H1 (cell line): Measurements from ENCODE around the gene DCLK1. TPM values are rescaled to one million over a fixed set of nuclear protein-coding genes. Genes with fewer than 3 reads are reported as not detected.

ENCODE experiments used
- CTCF ChIA-PET: fragments of 300-600 bp; sonication (Branson Sonifier 250); formaldehyde crosslinking; loops from one replicate; lab custom pipeline; 2021; ENCODE audit not compliant: partially characterized antibody; lab: Charles Lee
- POLR2A ChIA-PET: fragments of 300-600 bp; sonication (Branson Sonifier 250); formaldehyde crosslinking; loops from one replicate; lab custom pipeline; 2021; ENCODE audit warnings: inconsistent platforms; ENCODE audit not compliant: partially characterized antibody; lab: Charles Lee
- DNase-seq, 2 experiments: peaks; one replicate each; pipeline versions ENCODE4 v3.0.0 to v3.0.0-alpha.2; 2010 to 2022; ENCODE audit warnings: low spot score in 2 of 2, low read depth in 1 of 2, mixed read lengths in 1 of 2
- FAIRE-seq: peaks from 2 replicates; lab custom pipeline; 2011; peaks lifted over from hg19 to GRCh38; lab: Jason Lieb, UNC
- H2AFZ ChIP-seq: 2 replicates; pipeline ENCODE4 v1.8.1; 2012; ENCODE audit warnings: low read length, inconsistent platforms
- H2AK5ac ChIP-seq: 2 replicates; pipeline ENCODE4 v1.6.1; 2013; ENCODE audit warnings: low read depth, low read length
- H2BK120ac ChIP-seq: replicated peaks from 2 replicates; pipeline ENCODE3; 2013; ENCODE audit warnings: low read depth, low read length, inconsistent platforms
- H2BK12ac ChIP-seq: 2 replicates; pipeline ENCODE4 v1.6.1; 2013; ENCODE audit warnings: low read depth, low read length
- H2BK15ac ChIP-seq: 2 replicates; pipeline ENCODE4 v1.6.1; 2013; ENCODE audit warnings: low read length
- H2BK20ac ChIP-seq: 2 replicates; pipeline ENCODE4 v1.6.1; 2013; ENCODE audit warnings: low read length
- H2BK5ac ChIP-seq: 2 replicates; pipeline ENCODE4 v1.6.1; 2013; ENCODE audit warnings: low read depth, low read length
- H3K14ac ChIP-seq: 2 replicates; pipeline ENCODE4 v1.6.1; 2013; ENCODE audit warnings: inconsistent platforms; ENCODE audit not compliant: insufficient read length
- H3K18ac ChIP-seq: 2 replicates; pipeline ENCODE4 v1.6.1; 2013; ENCODE audit warnings: low read length; ENCODE audit errors: extremely low read depth
- H3K23ac ChIP-seq: 2 replicates; pipeline ENCODE4 v1.6.1; 2013; ENCODE audit warnings: inconsistent platforms; ENCODE audit not compliant: insufficient read length
- H3K23me2 ChIP-seq: 2 replicates; pipeline ENCODE4 v1.6.1; 2013; ENCODE audit warnings: low read depth, low read length
- H3K27ac ChIP-seq: 2 replicates; pipeline ENCODE4 v1.6.1; 2011; ENCODE audit warnings: low read depth, low read length, inconsistent platforms
- H3K27me3 ChIP-seq, 4 experiments: replicated peaks in 1 of 4; 1 replicate in 1 of 4; 2 replicates in 3 of 4; pipeline versions ENCODE4 v1.6.1 to v1.8.1; 2011 to 2013; ENCODE audit warnings: low read length in 3 of 4, mild to moderate bottlenecking in 3 of 4, inconsistent platforms in 2 of 4, mixed read lengths in 2 of 4, moderate library complexity in 1 of 4; ENCODE audit not compliant: control insufficient read depth in 3 of 4, insufficient read depth in 3 of 4; ENCODE audit errors: extremely low read depth in 1 of 4
- H3K36me3 ChIP-seq, 4 experiments: 2 replicates each; pipeline versions ENCODE4 v1.6.1 to v1.8.1; 2011 to 2013; ENCODE audit warnings: mild to moderate bottlenecking in 4 of 4, low read length in 3 of 4, moderate library complexity in 2 of 4, control low read depth in 1 of 4, inconsistent platforms in 1 of 4; ENCODE audit not compliant: insufficient read depth in 4 of 4, control insufficient read depth in 2 of 4
- H3K4ac ChIP-seq: replicated peaks from 2 replicates; pipeline ENCODE3; 2013; ENCODE audit warnings: low read length, low read depth, mixed read lengths, inconsistent platforms; ENCODE audit not compliant: insufficient read length
- H3K4me1 ChIP-seq, 4 experiments: replicated peaks in 1 of 4; 1 replicate in 1 of 4; 2 replicates in 3 of 4; pipeline versions ENCODE4 v1.6.1 to v1.8.1; 2011 to 2013; ENCODE audit warnings: low read length in 3 of 4, inconsistent platforms in 2 of 4, mixed read lengths in 1 of 4; ENCODE audit not compliant: insufficient read depth in 4 of 4, control insufficient read depth in 3 of 4
- H3K4me2 ChIP-seq, 2 experiments: 2 replicates each; pipeline versions ENCODE4 v1.6.1 to v1.8.1; 2011 to 2013; ENCODE audit warnings: low read depth in 2 of 2, low read length in 2 of 2, control low read depth in 1 of 2, inconsistent platforms in 1 of 2, mild to moderate bottlenecking in 1 of 2; ENCODE audit not compliant: insufficient read depth in 1 of 2
- H3K4me3 ChIP-seq, 4 experiments: fragments of 200-600, 300-600 bp in 1 of 4; sonication (generic), shearing (Covaris generic), sonication (Bioruptor Twin) in 1 of 4; 2 replicates each; pipeline versions ENCODE4 v1.5.1 to v1.8.1; 2011 to 2016; ENCODE audit warnings: low read length in 4 of 4, low read depth in 3 of 4, control low read depth in 2 of 4, inconsistent platforms in 2 of 4, mild to moderate bottlenecking in 2 of 4, mixed read lengths in 1 of 4, moderate library complexity in 1 of 4; ENCODE audit not compliant: insufficient read depth in 2 of 4; ENCODE audit errors: extremely low read depth in 1 of 4
- H3K56ac ChIP-seq: replicated peaks from 2 replicates; pipeline ENCODE3; 2013; ENCODE audit warnings: low read depth, mild to moderate bottlenecking, mixed read lengths, low read length, inconsistent platforms; ENCODE audit not compliant: insufficient read length
- H3K79me1 ChIP-seq: 2 replicates; pipeline ENCODE4 v1.6.1; 2013; ENCODE audit warnings: low read depth, low read length, control low read depth
- H3K79me2 ChIP-seq, 2 experiments: 2 replicates each; pipeline versions ENCODE4 v1.6.1 to v1.8.1; 2012 to 2013; ENCODE audit warnings: low read length in 2 of 2, mild to moderate bottlenecking in 2 of 2, inconsistent platforms in 1 of 2; ENCODE audit not compliant: insufficient read depth in 2 of 2, control insufficient read depth in 1 of 2
- H3K9ac ChIP-seq, 4 experiments: replicated peaks in 1 of 4; 1 replicate in 1 of 4; 2 replicates in 3 of 4; pipeline versions ENCODE4 v1.6.1 to v1.8.1; 2011 to 2013; ENCODE audit warnings: low read depth in 3 of 4, low read length in 3 of 4, control low read depth in 2 of 4, mild to moderate bottlenecking in 2 of 4, moderate library complexity in 2 of 4, inconsistent platforms in 1 of 4; ENCODE audit errors: extremely low read depth in 1 of 4
- H3K9me3 ChIP-seq, 2 experiments: 2 replicates each; pipeline versions ENCODE4 v1.6.1 to v1.8.1; 2012 to 2013; ENCODE audit warnings: mild to moderate bottlenecking in 2 of 2, moderate library complexity in 2 of 2, control low read depth in 1 of 2, inconsistent platforms in 1 of 2, low read depth in 1 of 2, low read length in 1 of 2, mixed read lengths in 1 of 2; ENCODE audit not compliant: insufficient read depth in 2 of 2
- H4K20me1 ChIP-seq, 2 experiments: replicated peaks in 1 of 2; 2 replicates each; pipeline versions ENCODE3 to v1.8.1; 2011 to 2013; ENCODE audit warnings: inconsistent platforms in 2 of 2, low read length in 2 of 2, mild to moderate bottlenecking in 1 of 2; ENCODE audit not compliant: insufficient read depth in 2 of 2, control insufficient read depth in 1 of 2
- H4K5ac ChIP-seq: 2 replicates; pipeline ENCODE4 v1.6.1; 2013; ENCODE audit warnings: low read length, low read depth, mixed read lengths, inconsistent platforms; ENCODE audit not compliant: insufficient read length
- H4K8ac ChIP-seq: 2 replicates; pipeline ENCODE4 v1.8.0; 2013; ENCODE audit warnings: mild to moderate bottlenecking, moderate library complexity, low read length, inconsistent platforms; ENCODE audit not compliant: insufficient read depth; ENCODE audit errors: extremely low read depth
- H4K91ac ChIP-seq: replicated peaks from 2 replicates; pipeline ENCODE3; 2013; ENCODE audit warnings: low read length, mixed read lengths, inconsistent platforms; ENCODE audit not compliant: insufficient read length
- BACH1 ChIP-seq: IDR thresholded peaks from 2 replicates; pipeline ENCODE4 v1.6.1; 2012; ENCODE audit warnings: low read length, improper control_type of control experiment
- BCL11A ChIP-seq, 2 experiments: IDR thresholded peaks; one replicate each; pipeline ENCODE4 v1.6.1; 2011; ENCODE audit warnings: low read depth in 2 of 2, low read length in 2 of 2, mild to moderate bottlenecking in 2 of 2
- BRCA1 ChIP-seq: IDR thresholded peaks from 2 replicates; pipeline ENCODE4 v1.6.1; 2012; ENCODE audit warnings: low read depth, low read length, improper control_type of control experiment
- CHD1 ChIP-seq: IDR thresholded peaks from 2 replicates; pipeline ENCODE4 v1.6.1; 2012; ENCODE audit warnings: low read depth, low read length, improper control_type of control experiment
- CREB1 ChIP-seq: IDR thresholded peaks from 2 replicates; pipeline ENCODE4 v1.6.1; 2012; ENCODE audit warnings: inconsistent platforms
- GTF2F1 ChIP-seq: IDR thresholded peaks from 2 replicates; pipeline ENCODE4 v1.6.1; 2012; ENCODE audit warnings: low read depth, low read length, improper control_type of control experiment, borderline replicate concordance
- RAD21 ChIP-seq, 2 experiments: IDR thresholded peaks in 1 of 2; conservative IDR thresholded peaks in 1 of 2; 2 replicates each; pipeline ENCODE4 v1.6.1; 2011; ENCODE audit warnings: low read depth in 2 of 2, low read length in 2 of 2, improper control_type of control experiment in 1 of 2, inconsistent platforms in 1 of 2, mild to moderate bottlenecking in 1 of 2, moderate library complexity in 1 of 2
- SIRT6 ChIP-seq: IDR thresholded peaks from one replicate; pipeline ENCODE4 v1.7.1; 2012; ENCODE audit warnings: low read length, inconsistent platforms
- SIX5 ChIP-seq: IDR thresholded peaks from 2 replicates; pipeline ENCODE4 v1.6.1; 2011; ENCODE audit warnings: mild to moderate bottlenecking, low read depth, low read length
- WGBS, 2 experiments: shearing (Covaris generic) in 1 of 2; methylation state at CpG; one replicate each; pipeline versions ENCODE4 v1.1.6 to v1.1.7; 2013 to 2015; ENCODE audit warnings: low lambda C conversion rate in 2 of 2, mixed read lengths in 2 of 2, inconsistent platforms in 1 of 2, low coverage in 1 of 2, missing lambda C conversion rate in 1 of 2; ENCODE audit not compliant: insufficient replicate concordance in 2 of 2, insufficient coverage in 1 of 2, insufficient read length in 1 of 2; ENCODE audit errors: extremely low coverage in 1 of 2, missing lambda C conversion rate in 1 of 2; 5-methylcytosine and 5-hydroxymethylcytosine counted together
- polyA plus RNA-seq, 7 experiments: library from polyadenylated mRNA; depleted of rRNA in 3 of 7; stranded (reverse) in 5 of 7; unstranded in 2 of 7; fragments of >200 nt in 5 of 7; fragments of 200-250 nt in 2 of 7; gene quantifications; 1 replicate in 5 of 7; 2 replicates in 1 of 7; 4 replicates in 1 of 7; pipeline versions ENCODE4 v1.2.1 to v1.2.3, GENCODE V29; 2011 to 2013; ENCODE audit warnings: missing spikeins in 2 of 7, mixed read lengths in 2 of 7
- total RNA-seq: library from RNA; stranded (reverse); fragmentation: NEBNext Ultra II Directional; extraction: Animal tissue kit (Norgen Biotek cat#: 25700); gene quantifications from 2 replicates; pipeline ENCODE4 v1.2.1, GENCODE V29; 2021
- TF ChIP-seq, protein P1 (sequence below): IDR thresholded peaks from 2 replicates; pipeline ENCODE4 v1.6.1; 2011; ENCODE audit warnings: low read length, improper control_type of control experiment

Gene DCLK1
- total and polyA plus RNA-seq, 2 of the 8 experiments (the other 6 are each of a cell fraction or from before 2014, with no cell fraction given) = 22.8 to 41.0 TPM

DNA sequence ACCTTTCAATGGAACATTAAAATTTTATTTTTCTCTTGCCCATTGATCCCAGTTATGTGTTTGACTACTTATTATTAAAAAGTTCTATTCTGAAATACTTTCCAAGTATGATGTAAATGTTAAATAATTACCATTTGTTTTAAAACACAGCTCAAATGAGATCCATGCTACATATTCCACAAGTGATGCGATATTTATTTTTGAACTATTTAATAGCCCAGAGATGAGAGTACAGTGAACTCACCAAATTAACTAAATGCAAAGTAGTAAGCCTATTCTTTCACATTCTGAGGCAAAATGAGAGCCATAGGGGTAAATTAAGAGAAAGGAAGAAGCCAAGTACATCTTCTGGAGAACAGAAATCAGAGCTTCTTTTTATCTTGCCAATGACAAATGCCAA is 1.2 kb upstream of the DCLK1 start:
- TF ChIP-seq, protein P1, sequence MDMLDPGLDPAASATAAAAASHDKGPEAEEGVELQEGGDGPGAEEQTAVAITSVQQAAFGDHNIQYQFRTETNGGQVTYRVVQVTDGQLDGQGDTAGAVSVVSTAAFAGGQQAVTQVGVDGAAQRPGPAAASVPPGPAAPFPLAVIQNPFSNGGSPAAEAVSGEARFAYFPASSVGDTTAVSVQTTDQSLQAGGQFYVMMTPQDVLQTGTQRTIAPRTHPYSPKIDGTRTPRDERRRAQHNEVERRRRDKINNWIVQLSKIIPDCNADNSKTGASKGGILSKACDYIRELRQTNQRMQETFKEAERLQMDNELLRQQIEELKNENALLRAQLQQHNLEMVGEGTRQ = no peak
- no peak for TF ChIP-seq BRCA1
- no peak for TF ChIP-seq BACH1
- TF ChIP-seq CREB1 = no peak
- TF ChIP-seq CHD1 = no peak
- TF ChIP-seq RAD21 (IDR thresholded peaks at IDR 0.05 in 1 of 2, conservative IDR thresholded peaks at IDR 0.05 in 1 of 2; ENCODE audit: low read depth in 2 of 2, low read length in 2 of 2) = no peak
- no peak for TF ChIP-seq GTF2F1
- no peak for TF ChIP-seq BCL11A (IDR thresholded peaks at IDR 0.05; ENCODE audit: low read depth in 2 of 2, low read length in 2 of 2)
- no peak for TF ChIP-seq SIX5
- no peak for TF ChIP-seq SIRT6
- H3K14ac ChIP-seq = no peak overlapping the region
- FAIRE-seq (no peak), DNase-seq (no peak)
- no peak overlapping the region for H3K9ac ChIP-seq
- no peaks in the 10 kb centered on the region for H3K9me3 ChIP-seq
- no peak overlapping the region for H2AFZ ChIP-seq
- H3K23ac ChIP-seq = no peak overlapping the region
- no peak overlapping the region; a peak in 1 of 4 replicates for H3K4me2 ChIP-seq
- H2BK20ac ChIP-seq = no peak overlapping the region
- H2AK5ac ChIP-seq = no peak overlapping the region
- H3K79me2 ChIP-seq = no peaks in the 10 kb centered on the region
- H3K23me2 ChIP-seq = peaks cover 12% of the 10 kb centered on the region
- H3K27me3 ChIP-seq = peaks cover 8 to 28% (median 25%) of the 10 kb centered on the region in 4 experiments
- no peaks in the 10 kb centered on the region for H3K36me3 ChIP-seq
- WGBS, 2 experiments = 100% methylated on average over 1 of the region's 1 CpG; no CpG with 5 or more reads in 1 of the 2 experiments
- H3K79me1 ChIP-seq = no peaks in the 10 kb centered on the region
- H3K4ac ChIP-seq = no peak overlapping the region
- H4K8ac ChIP-seq = no peak overlapping the region
- H2BK12ac ChIP-seq = no peak overlapping the region
- H4K91ac ChIP-seq = no peak overlapping the region
- H2BK15ac ChIP-seq = no peak overlapping the region
- no peak overlapping the region for H3K27ac ChIP-seq
- no peak overlapping the region for H2BK5ac ChIP-seq
- CTCF ChIA-PET = interaction anchor here (0.6 to 1.7 kb wide), 5 partner anchors 19 to 715 kb away, joined by 3 to 5 read pairs (median 4); no protein-coding TSS in a partner anchor
- no peak overlapping the region for H3K4me3 ChIP-seq
- H3K56ac ChIP-seq = no peak overlapping the region
- POLR2A ChIA-PET = interaction anchor here (1.0 kb wide), 1 partner anchor 26 kb away, joined by 3 read pairs; no protein-coding TSS in a partner anchor
- peaks cover 0 to 2% of the 10 kb centered on the region in 2 experiments for H4K20me1 ChIP-seq
- H3K18ac ChIP-seq = no peak overlapping the region
- peaks cover 0 to 11% (median 6%) of the 10 kb centered on the region in 4 experiments; a peak in 6 of 7 replicates for H3K4me1 ChIP-seq
- H4K5ac ChIP-seq = no peak overlapping the region
- H2BK120ac ChIP-seq = no peak overlapping the region
